Vagina (tissue), 2 donors: ENCODE results near the gene CRTC1.
"Not testable (repeated sequence)": the region's sequence is repeated elsewhere in the genome, so short reads cannot be mapped to it uniquely, and the experiment has no call there.

ENCODE experiments used
- CTCF ChIP-seq, 3 experiments: fragments of 450-650 bp in 2 of 3; fragments of 200-600 bp in 1 of 3; sonication (generic) in 1 of 3; IDR thresholded peaks; one replicate each; pipeline ENCODE4 v1.5.1; 2017 to 2019; ENCODE audit warnings: antibody characterized with exemption in 3 of 3, mild to moderate bottlenecking in 2 of 3, moderate library complexity in 2 of 3
- POLR2A ChIP-seq, 2 donors: fragments of 450-650 bp; IDR thresholded peaks; one replicate each; pipeline ENCODE4 v1.6.1; 2017; ENCODE audit warnings: antibody characterized with exemption in 2 of 2, mild to moderate bottlenecking in 2 of 2, moderate library complexity in 2 of 2
- POLR2AphosphoS5 ChIP-seq, 2 donors: sonication (generic); formaldehyde crosslinking; IDR thresholded peaks; one replicate each; pipeline ENCODE4 v1.9.0; 2017; ENCODE audit warnings: antibody characterized with exemption in 2 of 2, mild to moderate bottlenecking in 2 of 2, low read depth in 1 of 2; ENCODE audit not compliant: insufficient read depth in 1 of 2

GRCh38 chr19:18733762-18734332 lies 50.4 kb downstream of the CRTC1 start:
- TF ChIP-seq POLR2AphosphoS5 (IDR thresholded peaks at IDR 0.05; ENCODE audit: insufficient read depth in 1 of 2, low read depth in 1 of 2); POLR2A (IDR thresholded peaks at IDR 0.05); CTCF (IDR thresholded peaks at IDR 0.05): not testable (repeated sequence)
